ENCODE data around the gene SGCA. TPM values are rescaled to one million over a fixed set of nuclear protein-coding genes. Genes with fewer than 3 reads are reported as not detected.

The SGCA gene
- total RNA-seq, 1 experiment from 2014 or later = not detected

GRCh38 chr17:50188531-50188920 is 22.7 kb downstream of the SGCA start:
- Histone ChIP-seq H3K27me3 (ENCODE audit: low read length) (no peaks in the 10 kb centered on the region), H3K36me3 (ENCODE audit: low read depth, low read length) (peaks cover 15% of the 10 kb centered on the region; the same call in 1 of the 2 replicates), H3K79me2 (ENCODE audit: low read length) (no peaks in the 10 kb centered on the region), H3K9me2 (replicated peaks; ENCODE audit: low read length) (no peaks in the 10 kb centered on the region), H3K4me3 (ENCODE audit: low read length) (no peak overlapping the region), H3F3A (ENCODE audit: low read length, unreplicated experiment) (no peaks in the 10 kb centered on the region), H3K4me1 (ENCODE audit: insufficient read depth, low read length) (no peaks in the 10 kb centered on the region), H4K20me1 (ENCODE audit: low read length) (no peaks in the 10 kb centered on the region), H3K27ac (ENCODE audit: low read length) (no peak overlapping the region), H3K4me2 (ENCODE audit: low read length) (no peak overlapping the region), H2AFZ (ENCODE audit: low read length) (no peak overlapping the region), H3K9me3 (ENCODE audit: low read length) (no peaks in the 10 kb centered on the region), H3K9ac (ENCODE audit: low read length) (no peak overlapping the region)
- no TSS peak for BruUV-seq (replicated peaks)
- TF ChIP-seq CTCF (conservative IDR thresholded peaks at IDR 0.05; ENCODE audit: low read depth, low read length) (no peak), EZH2phosphoT487 (IDR thresholded peaks at IDR 0.05; ENCODE audit: borderline replicate concordance, low read length) (no peak), EZH2 (IDR thresholded peaks at IDR 0.05; ENCODE audit: low read length, unreplicated experiment) (no peak)
- ATAC-seq (no peak), DNase-seq (no peak)
- ChIA-PET CTCF (interaction anchor here (0.7 kb wide), 1 partner anchor 10 kb away, joined by 3 read pairs; no protein-coding TSS in a partner anchor), POLR2A (ENCODE audit: unreplicated experiment) (no interaction called here)
- intact Hi-C loops (cut with micrococcal nuclease) = no loop called here

GRCh38 chr17:50188921-50189549 is 23.2 kb downstream of the SGCA start:
- no peak overlapping the region for H3K4me3 ChIP-seq (ENCODE audit: low read length)
- no peak overlapping the region for H3K27ac ChIP-seq (ENCODE audit: low read length)
- ChIA-PET CTCF (no interaction called here), POLR2A (ENCODE audit: unreplicated experiment) (no interaction called here)
- H3K27me3 ChIP-seq (ENCODE audit: low read length) = no peaks in the 10 kb centered on the region
- no peaks in the 10 kb centered on the region for H3K9me3 ChIP-seq (ENCODE audit: low read length)
- TF ChIP-seq CTCF (conservative IDR thresholded peaks at IDR 0.05; ENCODE audit: low read depth, low read length) (no peak), EZH2phosphoT487 (IDR thresholded peaks at IDR 0.05; ENCODE audit: borderline replicate concordance, low read length) (no peak), EZH2 (IDR thresholded peaks at IDR 0.05; ENCODE audit: low read length, unreplicated experiment) (no peak)
- H3K9ac ChIP-seq (ENCODE audit: low read length) = no peak overlapping the region
- DNase-seq (no peak), ATAC-seq (no peak)
- H3F3A ChIP-seq (ENCODE audit: low read length, unreplicated experiment) = no peaks in the 10 kb centered on the region
- no TSS peak for BruUV-seq (replicated peaks)
- peaks cover 15% of the 10 kb centered on the region; the same call in 1 of the 2 replicates for H3K36me3 ChIP-seq (ENCODE audit: low read depth, low read length)
- no peaks in the 10 kb centered on the region for H3K4me1 ChIP-seq (ENCODE audit: insufficient read depth, low read length)
- H3K79me2 ChIP-seq (ENCODE audit: low read length) = no peaks in the 10 kb centered on the region
- intact Hi-C loops (cut with micrococcal nuclease) = no loop called here
- no peaks in the 10 kb centered on the region for H3K9me2 ChIP-seq (replicated peaks; ENCODE audit: low read length)
- no peaks in the 10 kb centered on the region for H4K20me1 ChIP-seq (ENCODE audit: low read length)
- H2AFZ ChIP-seq (ENCODE audit: low read length) = no peak overlapping the region
- H3K4me2 ChIP-seq (ENCODE audit: low read length) = no peak overlapping the region

- no peak for ATAC-seq
- H3F3A ChIP-seq (ENCODE audit: low read length, unreplicated experiment) = no peaks in the 10 kb centered on the region
- ChIA-PET POLR2A (ENCODE audit: unreplicated experiment) (no interaction called here), CTCF (interaction anchor here (0.8 kb wide), 1 partner anchor 11 kb away, joined by 4 read pairs; no protein-coding TSS in a partner anchor)
- H3K4me2 ChIP-seq (ENCODE audit: low read length) = no peak overlapping the region
- no peak overlapping the region for H3K9ac ChIP-seq (ENCODE audit: low read length)
- H3K4me1 ChIP-seq (ENCODE audit: insufficient read depth, low read length) = no peaks in the 10 kb centered on the region
- H3K4me3 ChIP-seq (ENCODE audit: low read length) = no peak overlapping the region
- no peak overlapping the region for H2AFZ ChIP-seq (ENCODE audit: low read length)
- intact Hi-C loops (cut with micrococcal nuclease) = no loop called here
- no peaks in the 10 kb centered on the region for H3K9me2 ChIP-seq (replicated peaks; ENCODE audit: low read length)
- TF ChIP-seq EZH2phosphoT487 (IDR thresholded peaks at IDR 0.05; ENCODE audit: borderline replicate concordance, low read length) = no peak
- no peak for TF ChIP-seq CTCF (conservative IDR thresholded peaks at IDR 0.05; ENCODE audit: low read depth, low read length)
- no peak for TF ChIP-seq EZH2 (IDR thresholded peaks at IDR 0.05; ENCODE audit: low read length, unreplicated experiment)
- no peaks in the 10 kb centered on the region for H3K9me3 ChIP-seq (ENCODE audit: low read length)
- peaks cover 15% of the 10 kb centered on the region; the same call in 1 of the 2 replicates for H3K36me3 ChIP-seq (ENCODE audit: low read depth, low read length)
- H3K27ac ChIP-seq (ENCODE audit: low read length) = no peak overlapping the region
- BruUV-seq (replicated peaks) = no TSS peak
- H3K27me3 ChIP-seq (ENCODE audit: low read length) = no peaks in the 10 kb centered on the region
- H4K20me1 ChIP-seq (ENCODE audit: low read length) = no peaks in the 10 kb centered on the region
- no peaks in the 10 kb centered on the region for H3K79me2 ChIP-seq (ENCODE audit: low read length)
- DNase-seq = no peak
These were observed 23.9 kb downstream of the SGCA start for GRCh38 chr17:50189550-50190292.
